Inferior parietal cortex (tissue), 1 donor: Measurements from ENCODE around the gene S100A1.
"Not testable (repeated sequence)": the region's sequence is repeated elsewhere in the genome, so short reads cannot be mapped to it uniquely, and the experiment has no call there.

ENCODE experiments used
- DNase-seq: peaks from one replicate; pipeline ENCODE4 v3.0.0-alpha.2; 2016; ENCODE audit errors: extremely low spot score

Gene S100A1

GRCh38 chr1:153631047-153632022 is 3.1 kb downstream of the S100A1 start:
- DNase-seq = no peak

GRCh38 chr1:153633161-153633753 is 5.0 kb downstream of the S100A1 start:
- DNase-seq = no peak

- DNase-seq = peak; percentile 100
These were observed 5.8 kb downstream of the S100A1 start, which contains the start of gene CHTOP for GRCh38 chr1:153633754-153634665. CHTOP (plus strand) TSS chr1:153634066; CDS start chr1:153636589, 2,523 bp downstream.

DNA sequence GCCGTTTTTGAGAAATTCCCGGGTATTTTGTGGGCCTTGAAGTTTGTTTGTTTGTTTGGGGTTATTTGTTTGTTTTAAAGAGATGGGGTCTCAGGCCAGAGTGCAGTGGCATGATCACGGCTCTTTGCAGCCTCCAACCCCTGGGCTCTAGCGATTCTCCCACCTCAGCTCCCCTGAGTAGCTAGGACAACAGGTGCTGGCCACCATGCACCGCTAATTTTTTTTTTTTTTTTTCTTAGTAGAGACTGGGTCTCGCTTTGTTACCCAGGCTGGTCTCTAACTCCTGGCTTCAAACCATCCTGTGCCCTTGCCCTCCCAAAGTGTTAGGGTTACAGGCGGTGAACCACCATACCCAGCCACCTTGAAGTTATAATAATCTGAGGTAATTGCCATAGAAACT is 7.6 kb downstream of the S100A1 start:
- DNase-seq = no peak

GRCh38 chr1:153636312-153636711 is 8.1 kb downstream of the S100A1 start:
- DNase-seq = no peak

- DNase-seq = no peak
These were observed 10.0 kb downstream of the S100A1 start for GRCh38 chr1:153638261-153638660.

DNA sequence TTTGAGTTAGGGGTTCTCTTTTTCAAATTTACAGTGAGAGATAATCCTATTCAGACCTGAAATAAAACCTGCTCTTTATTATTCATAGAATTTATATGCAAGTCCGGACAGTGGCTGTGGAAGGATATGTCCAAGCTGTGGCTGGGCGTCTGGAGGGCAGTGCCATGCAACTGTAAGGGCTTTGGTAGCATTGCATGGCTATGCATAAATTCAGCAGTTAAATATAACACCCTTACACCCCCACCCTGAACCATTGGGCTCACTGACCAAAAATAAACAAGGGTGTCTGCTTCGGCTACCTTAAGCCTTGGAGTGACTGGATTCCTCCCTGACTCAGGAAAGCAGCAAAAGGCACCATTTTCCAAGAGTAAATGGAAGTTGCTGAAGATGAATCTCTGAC is 11.0 kb downstream of the S100A1 start:
- no peak for DNase-seq

- DNase-seq = not testable (repeated sequence)
These were observed 12.0 kb downstream of the S100A1 start for GRCh38 chr1:153640213-153640612.

DNA sequence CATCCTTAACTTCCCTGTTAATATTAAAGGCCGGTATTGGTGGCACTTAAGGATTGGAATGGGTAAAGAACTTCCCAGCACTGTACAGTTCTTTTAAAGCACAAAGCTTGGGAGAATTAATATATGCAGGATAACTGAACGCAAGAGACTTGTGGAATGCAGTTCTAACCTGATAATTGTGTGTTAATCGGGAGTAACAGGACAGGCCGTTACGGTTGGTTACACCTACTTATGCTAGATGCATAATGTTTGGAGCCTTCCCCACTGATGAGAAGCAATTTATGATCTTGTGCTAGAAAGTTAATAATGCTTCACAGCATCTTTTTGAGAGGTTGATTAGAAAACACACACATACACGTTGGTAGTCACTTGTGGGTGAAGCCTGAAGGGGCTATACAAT is 12.6 kb downstream of the S100A1 start:
- DNase-seq = no peak

DNA sequence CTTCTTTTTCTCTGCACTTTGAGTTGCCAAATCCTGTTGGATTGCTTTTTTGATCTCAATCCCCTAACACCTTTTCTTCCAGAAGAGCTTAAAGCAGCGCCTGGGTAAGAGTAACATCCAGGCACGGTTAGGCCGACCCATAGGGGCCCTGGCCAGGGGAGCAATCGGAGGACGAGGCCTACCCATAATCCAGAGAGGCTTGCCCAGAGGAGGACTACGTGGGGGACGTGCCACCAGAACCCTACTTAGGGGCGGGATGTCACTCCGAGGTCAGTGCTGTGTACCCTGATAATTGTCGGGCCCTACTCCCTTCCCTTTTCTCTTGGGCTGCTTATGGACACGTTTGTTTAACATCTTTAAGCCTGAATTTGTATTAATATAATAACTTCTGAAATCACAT is 13.9 kb downstream of the S100A1 start:
- DNase-seq = no peak

DNA sequence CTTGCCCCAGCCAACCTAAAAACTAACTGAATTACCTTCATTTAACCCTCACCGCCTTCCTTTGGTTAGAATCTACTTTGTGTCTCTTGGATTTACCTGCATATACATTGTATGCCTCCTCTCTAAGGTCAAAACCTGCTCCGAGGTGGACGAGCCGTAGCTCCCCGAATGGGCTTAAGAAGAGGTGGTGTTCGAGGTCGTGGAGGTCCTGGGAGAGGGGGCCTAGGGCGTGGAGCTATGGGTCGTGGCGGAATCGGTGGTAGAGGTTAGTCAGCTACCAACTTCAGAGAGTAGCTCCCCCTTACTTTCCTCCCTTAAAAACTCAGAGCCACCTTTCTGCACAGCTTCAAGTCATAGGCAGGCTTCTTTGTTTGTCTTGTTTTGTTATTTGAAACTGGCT is 14.9 kb downstream of the S100A1 start:
- no peak for DNase-seq

- DNase-seq = no peak
These were observed 15.6 kb downstream of the S100A1 start for GRCh38 chr1:153643816-153644215.

- DNase-seq = no peak
These were observed 18.6 kb downstream of the S100A1 start for GRCh38 chr1:153646672-153647345.

DNA sequence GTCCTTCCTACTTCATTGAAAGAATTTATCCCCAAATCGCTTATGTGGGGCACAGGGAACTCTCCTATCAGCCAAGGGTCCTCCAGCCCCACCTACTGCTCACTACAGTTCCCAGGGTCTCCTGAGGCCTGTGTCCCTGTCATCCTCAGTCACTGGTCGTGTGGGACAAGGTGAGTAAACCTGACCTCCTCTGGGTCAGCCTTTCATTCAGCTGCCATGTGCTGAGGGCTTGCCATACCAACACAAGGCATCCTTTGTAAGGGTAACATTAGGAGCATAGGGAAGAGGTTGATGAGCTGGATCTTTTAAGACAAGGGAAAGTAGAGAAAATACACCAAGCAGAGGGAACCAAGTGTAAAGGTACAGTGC is 19.1 kb downstream of the S100A1 start:
- DNase-seq = no peak

DNA sequence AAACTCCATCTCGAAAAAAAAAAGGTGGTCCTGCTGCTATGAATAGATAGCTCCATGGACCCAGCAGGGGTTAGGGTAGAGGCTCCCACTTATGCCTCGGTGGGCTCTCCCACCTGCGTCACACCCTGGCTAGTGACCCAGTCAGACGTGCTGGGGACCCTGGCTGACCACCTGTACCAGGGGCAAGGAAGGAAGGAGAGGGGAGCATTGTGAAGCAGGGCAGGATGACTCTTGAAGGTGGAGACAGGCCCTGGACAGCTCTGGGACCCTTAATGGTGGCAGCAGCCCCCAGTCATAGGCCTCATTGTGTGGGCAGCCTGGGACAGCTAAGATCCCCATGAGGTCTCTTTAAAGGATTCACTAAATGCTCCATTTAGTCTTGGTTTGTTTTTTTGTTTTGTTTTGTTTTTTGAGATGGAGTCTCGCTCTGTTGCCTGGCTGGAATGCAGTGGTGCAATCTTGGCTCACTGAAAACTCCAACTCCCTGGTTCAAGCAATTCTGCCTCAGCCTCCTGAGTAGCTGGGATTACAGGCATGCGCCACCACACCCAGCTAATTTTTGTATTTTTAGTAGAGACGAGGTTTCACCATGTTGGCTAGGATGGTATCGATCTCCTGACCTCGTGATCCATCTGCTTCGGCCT is 19.9 kb downstream of the S100A1 start:
- no peak for DNase-seq

- DNase-seq = no peak
These were observed 21.1 kb downstream of the S100A1 start for GRCh38 chr1:153649137-153649862.

DNA sequence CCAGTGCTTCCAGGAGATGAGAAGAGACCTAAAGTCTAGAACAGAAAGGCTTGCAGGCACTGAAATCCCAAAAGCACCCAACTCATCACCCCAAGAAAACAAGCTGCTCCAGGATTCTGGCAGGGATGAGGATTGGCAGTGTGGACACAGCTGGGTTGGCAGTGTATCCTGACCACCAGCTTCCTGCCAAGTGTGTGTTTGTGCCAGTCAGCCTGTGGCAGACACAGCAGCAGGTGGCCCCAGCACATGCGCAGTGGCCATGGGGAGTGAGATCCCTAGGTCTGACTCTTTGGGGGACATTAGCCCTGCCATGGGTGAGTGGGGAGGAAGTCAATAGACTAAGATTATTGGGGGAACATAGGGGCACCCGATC is 21.6 kb downstream of the S100A1 start:
- DNase-seq = peak; percentile 70

- DNase-seq = no peak
These were observed 23.5 kb downstream of the S100A1 start for GRCh38 chr1:153651771-153652170.

DNA sequence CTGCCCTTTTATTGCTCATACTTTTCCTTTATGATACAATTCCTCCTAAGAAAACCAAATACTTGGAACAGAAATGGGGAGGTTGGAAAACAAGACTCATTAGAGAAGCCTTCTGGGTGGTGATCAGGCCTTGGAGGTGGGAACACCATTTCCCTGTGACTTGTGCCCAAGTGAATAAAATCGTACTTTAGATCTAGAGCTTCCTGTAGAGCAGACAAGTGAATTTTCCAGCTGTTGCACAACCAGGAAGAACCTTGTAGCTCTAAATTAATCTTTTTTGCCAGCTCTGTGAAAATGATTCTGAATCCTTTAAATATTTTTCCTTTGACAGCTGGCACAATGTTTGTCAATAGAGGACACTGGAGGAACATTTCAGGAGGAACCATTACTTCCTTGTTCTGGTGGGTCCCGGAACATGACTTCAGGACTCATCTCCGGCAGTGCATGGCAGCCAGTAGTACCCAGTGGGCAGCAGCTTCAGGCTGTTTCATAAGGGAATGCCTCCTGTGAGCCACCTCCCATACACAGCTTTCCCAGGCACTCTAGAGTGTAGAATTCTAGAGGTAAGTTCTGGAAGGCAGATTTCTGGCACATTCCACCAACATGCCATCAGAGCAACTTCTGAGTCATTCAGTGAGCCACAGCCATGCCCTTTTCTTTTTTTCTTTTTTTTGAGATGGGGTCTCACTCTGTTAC is 24.7 kb downstream of the S100A1 start:
- no peak for DNase-seq

GRCh38 chr1:153655333-153655732 is 27.1 kb downstream of the S100A1 start:
- no peak for DNase-seq
